ENCODE data around the gene EAF2. TPM values are rescaled to one million over a fixed set of nuclear protein-coding genes. Genes with fewer than 3 reads are reported as not detected.

Gene EAF2
- 24.5 TPM for total RNA-seq

DNA sequence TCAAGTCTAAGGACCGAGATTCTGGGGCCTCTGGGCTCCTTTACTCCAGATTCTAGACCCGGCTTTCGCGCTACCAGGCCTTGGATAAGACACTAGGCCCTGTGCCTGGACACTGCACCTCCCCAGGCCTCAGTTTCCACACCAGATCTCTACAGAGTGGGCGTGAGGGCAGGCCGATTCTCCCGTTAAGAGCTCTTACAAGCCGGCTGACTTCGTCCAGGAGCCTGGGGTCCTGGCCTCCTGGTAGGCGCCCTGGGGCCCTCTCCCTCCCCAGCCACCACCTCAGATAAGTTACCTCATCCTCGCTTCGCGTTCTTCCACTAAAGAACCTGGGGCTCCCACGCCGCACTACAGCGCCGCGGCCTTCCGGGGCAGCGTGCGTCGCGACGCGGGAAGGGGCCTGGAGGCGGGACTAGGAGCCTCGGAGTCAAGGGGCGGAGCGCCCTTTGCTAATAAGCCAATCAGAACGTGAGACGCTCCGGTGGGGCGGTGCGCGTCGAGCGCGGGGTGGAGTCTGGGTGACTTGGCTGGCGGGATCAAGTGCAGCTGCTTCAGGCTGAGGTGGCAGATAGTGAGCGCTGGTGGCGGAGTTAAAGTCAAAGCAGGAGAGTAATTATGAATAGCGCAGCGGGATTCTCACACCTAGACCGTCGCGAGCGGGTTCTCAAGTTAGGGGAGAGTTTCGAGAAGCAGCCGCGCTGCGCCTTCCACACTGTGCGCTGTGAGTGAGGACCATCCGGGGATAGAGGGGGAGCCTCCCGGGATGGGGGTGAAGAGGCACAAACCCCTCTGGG is at the start of gene EAF2, which contains the start of gene IQCB1:
TSS of gene EAF2 (plus strand) at position 539 of the 794 bp plus-strand sequence. CDS start at position 616, 77 bp downstream.
TSS of gene IQCB1 (minus strand) at position 390 of the 794 bp plus-strand sequence. CDS start 6,100 bp downstream, outside the sequence.
- peak; percentile 96 to 98 (median 97) for DNase-seq (ENCODE audit: low read depth in 2 of 3, low spot score in 2 of 3)

DNA sequence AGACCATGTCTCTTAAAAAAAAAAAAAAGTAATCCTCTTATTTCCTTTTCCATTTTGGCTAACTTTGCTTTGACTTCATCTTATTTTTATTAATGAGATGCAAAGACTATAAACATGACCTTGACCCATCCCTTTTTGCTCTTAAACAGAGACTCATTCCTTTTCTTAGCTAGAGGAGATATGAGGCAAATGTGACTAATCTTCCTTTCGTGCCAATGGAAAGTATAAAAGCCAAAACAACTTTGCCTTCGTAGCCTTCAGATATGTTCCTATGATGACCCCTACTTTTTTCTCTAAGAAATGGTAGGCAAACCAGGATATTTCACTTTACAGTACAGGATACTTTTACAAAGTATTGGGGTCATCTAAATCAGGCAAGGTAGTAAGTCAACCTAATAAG is 48.5 kb upstream of the EAF2 start:
- DNase-seq (ENCODE audit: low read depth in 2 of 3, low spot score in 2 of 3), result no peak

DNA sequence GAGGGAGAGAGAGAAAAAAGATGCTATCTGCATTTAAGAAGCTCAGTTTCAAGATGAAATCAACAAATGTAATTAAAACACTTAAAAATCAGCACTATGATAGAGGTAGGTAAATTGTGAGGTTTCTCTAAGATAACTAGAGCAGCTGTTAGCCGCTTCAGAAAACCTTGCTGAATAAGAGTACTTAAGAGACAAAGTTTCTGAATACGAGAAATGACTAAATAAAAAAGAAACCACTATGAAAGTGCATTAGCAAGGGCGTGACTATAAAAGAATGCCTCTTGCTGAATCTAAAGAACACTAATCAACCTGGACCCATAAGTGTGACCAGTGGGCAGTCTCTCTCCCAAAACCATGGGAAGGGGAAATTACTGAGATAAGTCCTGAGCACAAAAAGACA is 41.9 kb upstream of the EAF2 start:
- DNase-seq (ENCODE audit: low read depth in 2 of 3, low spot score in 2 of 3), result no peak

GRCh38 chr3:121794264-121794983 is 40.6 kb upstream of the EAF2 start:
- DNase-seq (ENCODE audit: low read depth in 2 of 3, low spot score in 2 of 3), result no peak

GRCh38 chr3:121796970-121797369 is 38.0 kb upstream of the EAF2 start:
- DNase-seq (ENCODE audit: low read depth in 2 of 3, low spot score in 2 of 3), result no peak

DNA sequence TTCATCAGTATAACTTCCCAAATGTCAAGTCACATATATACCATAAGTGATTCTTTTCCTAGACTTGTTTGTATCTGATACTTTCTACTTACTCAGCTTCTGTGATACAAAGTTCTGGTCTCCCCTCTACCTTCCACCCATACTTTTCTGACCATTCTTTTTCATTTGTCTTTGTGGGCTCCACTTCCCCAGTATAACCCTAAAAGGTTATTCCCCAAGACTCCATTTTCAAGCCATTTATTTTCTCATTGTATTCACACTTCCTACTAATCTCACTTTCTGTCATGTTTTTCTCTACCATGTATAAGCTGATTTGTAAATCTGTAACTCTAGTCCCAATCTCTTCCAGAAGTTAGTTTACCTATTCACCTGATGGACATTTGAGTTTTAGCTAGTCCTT is 34.1 kb upstream of the EAF2 start:
- no peak for DNase-seq (ENCODE audit: low read depth in 2 of 3, low spot score in 2 of 3)

DNA sequence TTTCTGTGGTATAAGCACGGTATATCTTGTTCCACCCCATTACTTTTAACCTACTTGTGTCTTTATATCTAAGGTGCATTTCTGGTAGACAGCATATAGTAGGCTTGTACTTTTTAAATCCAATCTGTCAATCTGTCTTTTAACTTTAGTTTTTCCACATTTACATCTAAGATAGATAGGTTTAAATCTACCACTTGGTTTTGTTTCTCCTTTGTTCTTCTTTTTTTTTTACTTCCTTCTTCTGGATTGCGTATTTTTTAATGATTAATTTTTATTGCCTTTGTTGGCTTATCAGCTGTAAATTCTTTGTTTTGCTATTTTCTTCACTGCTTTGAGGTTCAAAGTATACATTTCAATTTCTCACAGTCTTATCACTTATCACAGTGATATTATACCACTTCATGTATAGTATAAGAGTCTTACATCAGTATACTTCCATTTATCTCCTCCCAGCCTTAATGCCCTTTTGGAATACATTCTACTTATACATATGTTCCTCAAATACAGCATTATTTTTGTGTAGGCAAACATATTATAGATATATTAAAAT is 31.2 kb upstream of the EAF2 start:
- no peak for DNase-seq (ENCODE audit: low read depth in 2 of 3, low spot score in 2 of 3)

GRCh38 chr3:121809249-121809648 is 25.8 kb upstream of the EAF2 start:
- DNase-seq (ENCODE audit: low read depth in 2 of 3, low spot score in 2 of 3), result no peak

DNA sequence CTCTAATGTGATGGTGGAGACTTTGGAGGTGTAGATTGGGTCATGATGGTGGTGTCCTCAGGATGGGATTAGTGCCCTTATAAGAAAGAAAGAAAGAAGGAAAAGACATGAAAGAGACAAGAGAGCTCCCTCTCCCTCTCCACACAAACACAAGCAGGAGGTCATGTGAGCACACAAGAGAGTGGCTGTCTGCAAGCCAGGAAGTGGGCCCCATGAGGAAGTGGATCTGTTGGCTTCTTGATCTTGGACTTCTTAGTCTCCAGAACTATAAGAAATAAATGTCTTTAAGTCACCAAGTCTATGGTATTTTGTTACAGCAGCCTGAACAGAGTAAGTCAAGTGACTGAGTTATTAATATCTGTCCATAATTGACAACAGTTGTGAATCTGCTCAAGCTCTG is 17.3 kb upstream of the EAF2 start:
- no peak for DNase-seq (ENCODE audit: low read depth in 2 of 3, low spot score in 2 of 3)

DNA sequence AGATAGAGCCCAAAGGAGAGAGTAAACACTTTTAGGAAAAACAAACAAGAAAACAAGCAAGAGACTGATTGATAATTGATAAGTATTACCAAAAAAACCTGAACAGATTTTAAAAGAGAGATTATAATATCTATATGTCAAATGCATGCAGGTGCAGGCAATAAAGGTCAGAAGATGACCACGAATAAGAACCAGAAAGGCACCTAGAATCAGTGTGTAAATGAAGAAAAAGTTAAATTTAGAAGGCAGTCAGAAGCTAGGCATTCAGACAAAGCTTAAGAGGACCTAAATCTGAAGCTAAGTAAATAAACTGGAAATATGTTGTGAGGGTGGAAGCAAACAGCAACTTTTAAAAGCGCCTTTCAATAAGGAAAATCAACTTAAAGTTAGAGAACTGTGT is 16.4 kb upstream of the EAF2 start:
- no peak for DNase-seq (ENCODE audit: low read depth in 2 of 3, low spot score in 2 of 3)

GRCh38 chr3:121819236-121819635 is 15.8 kb upstream of the EAF2 start:
- DNase-seq (ENCODE audit: low read depth in 2 of 3, low spot score in 2 of 3), result no peak

DNA sequence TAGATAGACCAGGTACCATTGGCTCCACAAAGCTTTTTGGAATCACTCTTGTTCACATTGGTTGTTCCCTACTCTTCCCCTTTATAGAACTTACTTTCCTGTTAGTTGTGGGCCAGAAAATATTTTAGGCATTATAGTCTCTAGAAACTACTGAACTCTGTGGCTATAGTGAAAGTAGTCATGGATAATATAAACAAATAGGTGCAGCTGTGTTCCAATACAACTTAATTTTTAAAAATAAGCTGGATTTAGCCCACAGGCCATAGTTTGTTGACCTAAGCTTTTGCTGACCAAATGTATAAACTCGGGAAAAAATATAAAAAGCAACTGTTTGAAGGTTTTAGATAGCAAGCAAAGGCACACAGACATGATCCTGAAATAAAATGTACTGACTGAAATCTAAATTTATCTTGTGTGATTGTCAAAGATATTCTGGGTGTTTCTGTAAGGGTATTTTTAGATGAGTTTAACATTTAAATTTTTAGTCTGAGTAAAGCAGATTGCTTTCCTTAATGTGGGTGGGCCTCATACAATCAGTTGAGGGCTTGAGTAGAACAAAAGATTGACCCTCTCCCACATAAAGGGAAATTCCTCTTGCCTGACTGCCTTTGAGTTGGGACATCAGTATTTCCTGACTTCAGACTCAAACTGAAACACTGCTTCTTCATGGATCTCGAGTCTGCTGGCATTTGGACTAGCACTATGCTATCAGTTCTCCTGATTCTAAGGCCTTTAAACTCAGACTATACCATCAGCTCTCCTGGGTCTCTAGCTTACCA is 13.4 kb upstream of the EAF2 start:
- no peak for DNase-seq (ENCODE audit: low read depth in 2 of 3, low spot score in 2 of 3)

- DNase-seq (ENCODE audit: low read depth in 2 of 3, low spot score in 2 of 3), result no peak
Measured at GRCh38 chr3:121822973-121823372, 12.0 kb upstream of the EAF2 start.

DNA sequence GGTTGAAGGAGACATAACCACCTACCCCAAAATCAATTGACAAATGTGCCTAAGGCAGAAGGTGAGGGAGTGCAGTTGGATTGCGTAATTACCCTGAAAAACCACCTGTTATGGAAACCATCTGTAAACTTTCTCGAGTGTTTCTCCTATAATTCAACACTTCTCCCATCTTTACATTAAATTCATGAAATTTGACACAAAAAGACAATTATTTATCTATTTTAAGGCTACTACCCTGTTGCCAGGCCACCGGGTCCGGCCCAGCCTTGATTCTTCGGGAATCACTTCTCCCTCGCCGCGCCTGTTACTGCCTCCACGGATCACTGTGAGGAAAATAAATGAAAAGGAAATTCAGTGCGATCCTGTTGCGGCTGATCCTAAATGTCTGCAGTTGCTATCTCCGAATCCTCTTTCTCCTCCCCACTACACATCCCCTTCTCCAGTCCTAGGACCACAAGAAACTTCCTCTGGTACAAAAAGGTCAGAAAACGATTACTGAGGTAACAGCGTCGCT is 795 bp upstream of the EAF2 start:
- DNase-seq (ENCODE audit: low read depth in 2 of 3, low spot score in 2 of 3), result peak in 1 of 3 donors; percentile 20

- DNase-seq (ENCODE audit: low read depth in 2 of 3, low spot score in 2 of 3), result no peak
Measured at GRCh38 chr3:121835465-121835801, 424 bp downstream of the EAF2 start.

- peak in 2 of 3 donors; percentile 25 to 57 for DNase-seq (ENCODE audit: low read depth in 2 of 3, low spot score in 2 of 3)
Measured at GRCh38 chr3:121836064-121836463, 1.1 kb downstream of the EAF2 start.

DNA sequence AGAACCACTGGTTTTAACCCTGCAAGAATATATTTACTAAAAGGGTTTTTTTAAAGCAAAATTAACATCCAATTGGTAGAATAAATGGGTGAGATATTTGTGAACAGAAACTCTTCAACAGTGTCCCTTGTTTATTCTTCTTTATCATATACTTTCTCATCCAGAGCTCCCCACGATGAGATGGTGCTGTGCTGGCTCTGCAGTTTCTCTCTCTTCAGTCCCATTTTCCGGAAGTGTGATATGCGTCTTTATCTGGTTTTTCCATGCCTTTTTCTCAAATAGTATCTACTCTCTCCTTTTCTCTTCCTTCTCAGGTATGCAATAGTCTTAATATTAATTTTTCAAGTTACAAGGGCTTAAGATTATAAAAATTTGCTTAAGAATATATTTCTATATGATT is 1.5 kb downstream of the EAF2 start:
- peak in 2 of 3 donors; percentile 5 to 18 for DNase-seq (ENCODE audit: low read depth in 2 of 3, low spot score in 2 of 3)

DNA sequence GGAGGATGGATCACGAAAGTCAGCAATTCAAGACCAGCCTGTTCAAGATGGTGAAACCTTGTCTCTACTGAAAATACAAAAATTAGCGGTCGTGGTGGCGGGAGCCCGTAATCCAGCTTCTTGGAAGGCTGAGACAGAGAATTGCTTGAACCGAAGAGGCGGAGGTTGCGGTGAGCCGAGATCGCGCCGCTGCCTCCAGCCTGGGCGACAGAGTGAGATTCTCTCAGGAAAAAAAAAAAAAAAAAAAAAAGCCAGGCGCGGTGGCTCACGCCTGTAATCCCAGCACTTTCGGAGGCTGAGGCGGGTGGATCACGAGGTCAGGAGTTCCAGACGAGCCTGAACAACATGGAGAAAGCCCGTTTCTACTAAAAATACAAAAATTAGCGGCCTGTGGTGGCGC is 5.0 kb downstream of the EAF2 start:
- no peak for DNase-seq (ENCODE audit: low read depth in 2 of 3, low spot score in 2 of 3)

DNA sequence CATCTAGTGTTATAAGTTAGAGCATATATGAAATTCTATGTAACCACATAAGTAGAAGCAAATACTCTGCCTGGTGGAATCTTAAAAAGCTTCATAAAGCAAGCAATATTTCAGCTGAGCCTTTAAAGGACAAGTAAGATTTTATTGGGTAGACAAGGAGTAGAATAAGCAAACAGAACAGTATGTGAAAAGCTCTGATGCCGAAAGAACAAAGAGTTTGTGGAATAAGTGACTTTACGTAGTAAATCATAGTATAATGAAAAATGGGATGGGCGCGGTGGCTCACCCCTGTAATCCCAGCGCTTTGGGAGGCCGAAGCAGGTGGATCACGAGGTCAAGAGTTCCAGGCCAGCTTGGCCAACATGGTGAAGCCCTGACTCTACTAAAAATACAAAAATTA is 9.9 kb downstream of the EAF2 start:
- DNase-seq (ENCODE audit: low read depth in 2 of 3, low spot score in 2 of 3), result no peak

DNA sequence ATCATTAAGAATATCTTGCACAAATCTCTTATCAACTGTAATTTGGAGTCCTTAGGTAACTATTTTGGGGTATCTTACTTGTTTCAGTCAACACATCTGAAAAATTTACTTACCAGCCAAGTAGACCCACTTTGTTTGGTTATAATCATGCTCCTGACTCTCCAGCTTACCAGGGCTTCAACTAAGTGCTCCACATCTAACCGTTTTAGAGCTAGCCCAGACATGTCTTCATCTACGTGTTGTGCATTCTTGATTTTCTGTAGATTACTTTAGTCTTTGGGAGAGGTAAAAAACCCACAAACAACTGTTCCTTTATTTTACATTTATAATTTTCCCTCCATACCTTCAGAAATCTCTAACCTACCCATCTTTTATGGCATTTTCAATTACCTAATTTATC is 17.2 kb downstream of the EAF2 start:
- DNase-seq (ENCODE audit: low read depth in 2 of 3, low spot score in 2 of 3), result no peak

DNA sequence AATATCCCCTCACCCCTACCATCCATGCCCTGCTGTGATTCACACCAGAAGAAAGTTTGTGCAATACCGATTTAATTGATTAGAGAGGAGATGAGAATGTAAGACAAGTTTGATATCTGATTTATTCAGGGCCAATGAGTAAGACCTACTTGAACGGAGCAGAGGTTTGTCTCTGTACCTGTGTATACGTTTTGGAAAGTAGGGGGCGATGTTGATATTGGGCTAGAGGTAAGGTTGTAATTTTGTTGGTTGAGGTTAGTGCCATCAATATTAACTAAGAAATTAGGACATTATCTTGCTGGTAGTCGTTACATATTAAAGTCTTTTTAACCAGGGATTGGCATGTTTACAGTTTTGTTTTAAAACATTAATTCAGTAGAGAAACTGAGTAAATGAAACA is 20.5 kb downstream of the EAF2 start:
- no peak for DNase-seq (ENCODE audit: low read depth in 2 of 3, low spot score in 2 of 3)

All from hematopoietic multipotent progenitor cell (in vitro differentiated cells).